GM18867 (cell line): ENCODE measurements around the gene MT1H.
"Not testable (repeated sequence)": the region's sequence is repeated elsewhere in the genome, so short reads cannot be mapped to it uniquely, and the experiment has no call there.

Source experiments
- ATAC-seq: cut with Tn5 transposase; IDR thresholded peaks from one replicate; pipeline ENCODE4 v1.9.1; 2021; ENCODE audit warnings: mild to moderate bottlenecking, moderate library complexity; ENCODE audit not compliant: unreplicated experiment

MT1H gene

DNA sequence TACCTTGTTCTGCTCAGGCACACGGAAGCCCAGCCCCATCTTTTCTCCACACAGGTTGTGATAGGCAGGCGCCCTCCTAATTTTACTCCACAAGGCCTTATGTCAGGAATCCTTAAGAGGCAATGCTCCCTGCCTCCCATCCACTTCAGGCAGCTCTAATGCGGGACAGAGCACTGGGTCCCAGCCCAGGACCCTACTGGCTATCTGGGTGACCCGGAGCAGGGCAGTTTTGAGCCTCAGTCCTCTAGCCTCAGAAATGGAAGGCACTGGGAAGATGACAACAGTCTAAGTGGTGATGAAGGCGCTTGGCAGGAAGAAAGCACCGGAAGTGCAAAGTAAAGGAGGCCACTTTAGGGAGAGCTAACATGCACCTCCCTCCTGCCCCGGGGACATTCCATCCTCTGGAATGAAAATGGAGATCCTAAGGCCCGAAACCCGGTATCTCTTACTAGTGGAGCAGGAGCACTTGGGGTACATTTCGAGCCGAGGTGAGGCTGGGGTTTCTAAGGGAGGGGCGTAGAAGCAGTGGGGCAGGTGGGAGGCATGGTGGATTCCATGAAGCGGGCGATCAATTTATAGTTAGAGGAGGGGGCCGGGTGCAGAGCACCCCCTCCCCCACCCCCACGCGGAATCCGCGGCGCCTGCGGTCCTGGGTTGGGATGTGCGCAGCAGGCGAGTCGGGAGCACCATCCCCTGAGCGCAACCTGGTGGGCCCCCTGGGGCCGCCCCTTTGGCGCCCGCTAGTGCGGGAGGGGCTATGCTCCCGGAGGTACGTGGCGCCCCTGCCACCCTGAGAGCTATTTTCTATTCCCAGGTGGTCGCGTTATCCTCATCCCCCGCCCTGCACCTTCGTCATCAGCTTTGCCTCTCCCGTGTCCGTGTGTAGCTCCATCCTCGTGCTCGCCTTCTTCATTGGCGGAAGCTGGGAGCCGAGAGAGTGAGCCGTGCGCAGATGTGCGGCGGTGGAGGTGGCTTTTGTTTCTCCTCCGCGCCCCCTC is 7.0 kb upstream of the MT1H start:
- ATAC-seq, result no peak

DNA sequence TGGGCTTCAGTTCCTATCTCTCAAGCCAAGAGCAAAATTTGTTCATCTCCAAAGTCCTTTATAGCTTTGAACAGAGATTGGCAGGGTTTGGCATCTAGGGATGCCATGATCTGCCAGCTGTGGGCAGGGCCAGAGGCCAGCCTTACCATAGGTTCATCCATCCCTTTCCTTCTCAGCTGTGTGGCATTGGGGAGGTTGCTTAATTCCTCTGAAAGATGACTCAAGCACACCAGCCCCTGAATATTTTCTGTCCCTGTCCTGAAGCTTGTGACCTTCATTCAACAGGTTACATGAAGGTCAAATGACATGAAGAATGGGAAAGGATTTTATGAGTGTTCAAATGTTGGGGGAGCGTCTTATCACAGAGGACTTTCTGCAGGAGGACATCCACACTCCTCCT is 5.1 kb upstream of the MT1H start:
- ATAC-seq, result no peak

DNA sequence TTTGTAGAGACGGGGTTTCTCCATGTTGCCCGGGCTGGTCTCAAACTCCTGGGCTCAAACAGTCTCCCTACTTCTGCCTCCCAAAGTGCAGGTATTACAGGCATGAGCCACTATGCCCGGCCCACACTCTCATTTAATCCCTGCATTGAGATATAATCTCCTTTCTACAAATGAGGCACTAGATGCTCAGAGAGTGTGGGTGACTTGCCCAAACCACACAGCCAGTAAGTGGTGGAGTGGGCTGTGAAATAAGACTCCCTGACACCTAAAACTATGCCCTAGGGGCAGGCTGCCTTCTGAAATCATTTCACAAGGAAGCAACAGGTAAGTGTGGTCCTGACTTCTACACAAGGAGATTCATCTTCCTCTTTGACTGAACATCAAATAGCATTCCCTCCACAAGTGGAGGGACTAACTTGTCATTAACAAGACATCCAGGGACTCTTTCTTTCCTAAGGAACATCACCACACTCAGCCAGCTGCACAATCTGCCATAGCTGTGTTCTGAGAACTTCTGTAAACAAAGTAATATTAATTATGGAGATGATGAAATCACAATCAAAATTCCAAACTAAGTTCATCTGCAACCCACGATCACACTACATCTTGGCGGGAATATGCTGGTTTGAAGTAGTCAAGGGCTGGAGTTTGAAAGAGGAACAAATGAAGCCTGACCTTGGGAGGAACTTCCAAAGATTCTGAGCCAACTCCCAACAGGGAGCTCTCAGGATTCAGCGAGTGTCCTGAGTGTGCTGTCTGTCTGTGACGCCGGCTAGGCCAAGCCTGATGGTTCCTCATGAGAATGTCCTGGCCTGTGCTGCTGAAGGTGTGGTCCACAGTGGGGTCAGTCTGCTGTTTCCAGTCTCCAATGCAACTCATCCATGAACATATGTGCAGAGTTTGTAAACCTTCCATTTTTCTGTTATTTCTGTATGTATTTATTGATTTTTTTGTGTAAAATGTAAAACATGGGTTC is 4.0 kb upstream of the MT1H start:
- ATAC-seq, result not testable (repeated sequence)

DNA sequence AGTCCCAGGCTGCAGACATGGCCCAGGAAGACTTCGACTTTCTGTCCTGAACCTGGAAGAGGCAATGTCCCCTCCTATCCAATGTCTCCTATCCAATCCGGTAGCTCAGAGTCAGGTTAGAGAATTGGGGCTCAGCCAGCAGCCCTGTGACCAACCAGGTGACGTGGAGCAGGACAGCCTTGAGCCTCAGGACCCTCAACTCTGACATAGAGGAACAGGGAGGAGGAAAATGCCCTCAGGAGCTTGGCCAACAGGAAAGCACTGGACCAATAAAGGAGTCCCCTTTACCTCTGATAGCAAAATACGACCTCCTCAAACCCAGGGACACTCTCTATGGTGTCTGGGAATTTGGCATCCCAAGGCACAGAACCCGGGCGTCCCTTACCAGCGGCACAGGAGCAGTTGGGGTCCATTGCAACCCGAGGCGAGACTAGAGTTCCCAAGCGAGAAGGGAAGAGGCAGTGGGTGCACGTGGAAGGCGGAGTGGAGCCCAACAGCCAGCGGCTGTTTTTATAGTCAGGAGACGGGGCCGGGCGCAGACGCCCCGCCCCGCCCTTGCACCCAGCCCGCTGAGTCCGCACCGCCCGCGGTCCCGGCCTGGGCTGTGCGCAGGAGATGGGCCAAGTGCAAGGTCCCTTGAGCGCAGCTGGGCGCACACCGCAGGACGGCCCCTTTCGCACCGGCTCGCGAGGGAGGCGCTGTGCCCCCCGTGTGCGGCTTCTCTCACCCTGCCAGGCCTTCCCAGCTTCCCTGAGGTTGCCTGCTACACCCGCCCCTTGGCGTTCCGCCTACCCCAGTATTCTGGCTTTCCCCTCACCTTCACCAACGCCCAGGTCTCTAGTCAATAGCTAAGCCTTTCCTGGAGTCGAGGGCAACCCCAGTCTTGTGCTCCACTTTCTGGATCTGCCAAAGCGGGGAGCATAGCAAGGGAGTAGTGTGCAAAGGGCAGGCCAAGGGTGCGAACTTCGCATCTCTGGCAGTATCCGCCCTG is 1.7 kb upstream of the MT1H start, which contains the start of gene MT1G:
Gene MT1G (minus strand): TSS at position 485 of the 991 bp plus-strand sequence. CDS start 72 bp downstream, at position 413.
- no peak for ATAC-seq

DNA sequence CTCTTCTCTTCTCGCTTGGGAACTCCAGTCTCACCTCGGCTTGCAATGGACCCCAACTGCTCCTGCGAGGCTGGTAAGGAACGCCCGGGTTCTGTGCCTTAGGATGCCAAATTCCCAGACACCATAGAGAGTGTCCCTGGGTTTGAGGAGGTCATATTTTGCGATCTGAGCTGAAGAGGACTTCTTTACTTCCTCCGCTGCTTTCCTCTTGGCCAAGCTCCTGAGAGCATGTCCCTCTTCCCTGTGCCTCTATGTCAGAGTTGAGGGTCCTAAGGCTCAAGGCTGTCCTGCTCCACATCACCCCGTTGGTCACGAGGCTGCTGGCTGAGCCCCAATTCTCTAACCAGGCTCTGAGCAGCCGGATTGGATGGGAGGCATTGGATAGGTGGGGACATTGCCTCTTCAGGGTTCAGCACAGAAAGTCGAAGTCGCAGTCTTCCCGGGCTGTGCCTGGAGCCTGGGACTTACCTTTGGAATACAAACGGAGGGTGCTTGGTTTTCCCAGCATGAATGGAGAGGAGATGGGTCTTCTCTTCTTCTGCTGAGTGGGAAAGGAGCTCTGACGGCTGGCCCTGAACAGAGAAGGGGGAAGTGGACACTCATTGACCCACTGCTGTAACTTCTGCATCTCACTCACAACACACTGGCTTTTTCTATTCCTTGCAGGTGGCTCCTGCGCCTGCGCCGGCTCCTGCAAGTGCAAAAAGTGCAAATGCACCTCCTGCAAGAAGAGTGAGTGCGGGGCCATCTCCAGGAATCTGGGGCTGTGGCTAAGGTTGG is 416 bp downstream of the MT1H start:
- ATAC-seq, result no peak

DNA sequence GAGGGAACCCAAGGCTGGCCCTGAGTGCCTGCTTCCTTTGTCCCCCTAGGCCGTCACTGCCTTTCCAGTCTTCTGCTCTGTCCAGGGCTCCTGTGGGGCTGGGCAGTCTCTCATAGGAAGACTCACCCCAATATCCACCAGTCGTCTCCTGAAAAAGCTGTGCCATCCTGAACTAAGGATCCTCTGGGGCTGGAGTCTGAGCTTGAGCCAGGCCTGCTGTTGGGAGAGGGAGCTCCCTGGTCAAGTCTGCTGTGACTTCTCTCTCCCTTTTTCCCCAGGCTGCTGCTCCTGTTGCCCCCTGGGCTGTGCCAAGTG is 963 bp downstream of the MT1H start:
- ATAC-seq, result no peak

DNA sequence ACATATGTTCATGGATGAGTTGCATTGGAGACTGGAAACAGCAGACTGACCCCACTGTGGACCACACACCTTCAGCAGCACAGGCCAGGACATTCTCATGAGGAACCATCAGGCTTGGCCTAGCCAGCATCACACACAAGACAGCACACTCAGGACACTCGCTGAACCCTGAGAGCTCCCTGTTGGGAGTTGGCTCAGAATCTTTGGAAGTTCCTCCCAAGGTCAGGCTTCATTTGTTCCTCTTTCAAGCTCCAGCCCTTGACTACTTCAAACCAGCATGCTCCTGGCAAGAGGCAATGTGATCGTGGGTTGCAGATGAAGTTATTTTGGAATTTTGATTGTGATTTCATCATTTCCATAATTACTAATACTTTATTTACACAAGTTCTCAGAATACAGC is 2.1 kb downstream of the MT1H start:
- ATAC-seq, result not testable (repeated sequence)

DNA sequence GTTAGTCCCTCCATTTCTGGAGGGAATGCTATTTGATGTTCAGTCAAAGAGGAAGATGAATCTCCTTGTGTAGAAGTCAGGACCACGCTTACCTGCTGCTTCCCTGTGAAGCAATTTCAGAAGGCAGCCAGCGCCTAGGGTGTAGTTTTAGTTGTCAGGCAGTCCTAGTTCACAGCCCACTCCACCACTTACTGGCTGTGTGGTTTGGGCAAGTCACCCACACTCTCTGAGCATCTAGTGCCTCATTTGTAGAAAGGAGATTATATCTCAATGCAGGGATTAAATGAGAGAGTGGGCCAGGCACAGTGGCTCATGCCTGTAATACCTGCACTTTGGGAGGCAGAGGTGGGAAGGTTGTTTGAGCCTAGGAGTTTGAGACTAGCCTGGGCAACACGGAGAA is 2.6 kb downstream of the MT1H start:
- not testable (repeated sequence) for ATAC-seq

DNA sequence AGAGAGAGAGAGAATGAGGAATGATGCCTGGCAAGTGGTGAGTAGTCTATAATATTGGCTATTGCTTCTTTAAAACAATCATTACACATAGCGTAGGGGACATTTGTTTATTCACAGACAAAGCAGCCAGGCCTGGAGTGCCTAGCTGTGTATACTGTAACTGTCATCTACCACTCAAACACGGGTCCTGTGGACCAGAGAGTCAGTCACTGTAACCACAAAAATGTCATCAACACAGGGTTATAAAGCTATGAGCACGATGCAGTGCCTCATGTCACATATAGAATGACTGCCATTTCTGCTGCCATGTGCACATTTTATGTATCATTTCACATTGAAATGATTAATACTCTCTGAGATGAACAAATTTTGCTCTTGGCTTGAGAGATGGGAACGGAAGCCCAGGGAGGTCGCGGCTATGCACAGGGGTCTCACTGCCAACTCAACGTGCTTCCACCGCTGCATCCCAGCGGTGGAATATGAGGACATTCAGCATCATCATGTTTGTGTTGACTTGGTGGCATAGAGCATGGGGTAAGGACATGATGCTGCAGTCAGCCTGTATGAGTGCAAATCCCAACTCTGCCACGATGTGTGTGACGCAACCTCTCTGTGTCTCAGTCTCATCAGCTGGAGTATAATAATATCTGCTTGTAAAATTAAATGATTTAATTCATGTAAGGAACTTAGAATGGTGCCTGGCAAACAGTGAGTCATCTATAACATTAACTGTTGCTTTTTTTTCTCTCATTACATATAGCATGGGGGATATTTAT is 3.3 kb downstream of the MT1H start:
- no peak for ATAC-seq

DNA sequence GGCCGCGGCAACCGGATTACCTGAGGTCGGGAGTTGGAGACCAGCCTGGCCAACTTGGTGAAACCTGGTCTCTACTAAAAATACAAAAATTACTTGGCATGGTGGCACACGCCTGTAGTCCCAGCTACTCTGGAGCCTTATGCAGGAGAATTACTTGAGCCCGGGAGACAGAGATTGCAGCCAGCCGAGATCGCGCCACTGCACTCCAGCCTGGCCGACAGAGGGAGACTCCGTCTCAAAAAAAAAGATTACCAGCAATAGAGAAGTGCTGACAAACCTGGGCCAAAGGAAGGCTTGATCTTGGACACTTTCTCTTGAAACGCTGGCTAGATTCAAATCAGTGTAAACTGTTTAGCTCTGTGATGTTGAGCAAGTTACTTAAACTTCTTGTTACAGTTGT is 4.3 kb downstream of the MT1H start:
- no peak for ATAC-seq

DNA sequence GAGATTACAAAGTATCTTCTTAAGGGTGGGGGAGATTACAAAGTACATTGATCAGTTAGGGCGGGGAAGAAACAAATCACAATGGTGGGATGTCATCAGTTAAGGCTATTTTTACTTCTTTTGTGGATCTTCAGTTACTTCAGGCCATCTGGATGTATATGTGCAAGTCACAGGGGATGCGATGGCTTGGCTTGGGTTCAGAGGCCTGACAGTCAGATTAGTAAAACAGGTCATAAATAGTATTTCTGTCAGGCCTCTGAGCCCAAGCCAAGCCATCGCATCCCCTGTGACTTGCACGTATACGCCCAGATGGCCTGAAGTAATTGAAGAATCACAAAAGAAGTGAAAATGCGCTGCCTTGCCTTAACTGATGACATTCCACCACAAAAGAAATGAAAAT is 5.0 kb downstream of the MT1H start:
- ATAC-seq, result not testable (repeated sequence)

DNA sequence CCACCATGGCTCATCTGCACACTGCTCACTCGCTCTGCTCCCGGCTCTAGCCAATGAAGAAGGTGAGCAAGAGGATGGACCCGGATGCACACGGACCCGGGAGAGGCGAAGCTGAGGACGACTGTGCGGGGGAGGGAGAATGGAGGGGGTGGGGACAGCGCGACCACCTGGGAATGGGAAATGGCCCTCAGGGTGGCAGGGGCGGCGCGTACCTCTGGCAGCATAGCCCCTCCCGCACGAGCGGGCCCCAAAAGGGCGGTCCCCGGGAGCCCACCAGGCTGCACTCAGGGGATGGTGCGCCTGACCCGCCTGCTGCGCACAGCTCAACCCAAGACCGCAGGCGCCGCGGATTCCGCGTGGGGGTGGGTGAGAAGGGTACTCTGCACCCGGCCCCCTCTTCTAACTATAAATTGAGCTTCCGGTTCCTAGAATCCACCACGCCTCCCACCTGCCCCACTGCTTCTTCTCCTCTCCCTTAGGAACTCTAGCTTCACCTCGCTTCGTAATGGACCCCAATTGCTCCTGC is 6.1 kb downstream of the MT1H start:
- no peak for ATAC-seq

DNA sequence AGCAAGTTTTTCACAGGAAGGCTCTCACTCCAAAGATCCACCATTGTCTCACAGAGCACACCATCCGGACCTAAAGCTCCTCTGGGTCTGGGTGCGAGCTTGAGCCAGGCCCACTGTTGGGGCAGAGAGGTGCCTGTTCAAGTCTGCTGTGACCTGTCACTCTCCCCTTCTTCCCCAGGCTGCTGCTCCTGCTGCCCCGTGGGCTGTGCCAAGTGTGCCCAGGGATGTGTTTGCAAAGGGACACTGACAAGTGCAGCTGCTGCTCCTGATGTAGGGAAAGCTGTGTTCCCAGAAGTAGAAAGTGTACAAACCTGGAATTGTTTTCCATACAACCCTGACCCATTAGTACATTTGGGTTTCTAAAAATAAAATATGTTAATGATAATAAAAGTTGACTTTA is 7.9 kb downstream of the MT1H start:
- no peak for ATAC-seq

DNA sequence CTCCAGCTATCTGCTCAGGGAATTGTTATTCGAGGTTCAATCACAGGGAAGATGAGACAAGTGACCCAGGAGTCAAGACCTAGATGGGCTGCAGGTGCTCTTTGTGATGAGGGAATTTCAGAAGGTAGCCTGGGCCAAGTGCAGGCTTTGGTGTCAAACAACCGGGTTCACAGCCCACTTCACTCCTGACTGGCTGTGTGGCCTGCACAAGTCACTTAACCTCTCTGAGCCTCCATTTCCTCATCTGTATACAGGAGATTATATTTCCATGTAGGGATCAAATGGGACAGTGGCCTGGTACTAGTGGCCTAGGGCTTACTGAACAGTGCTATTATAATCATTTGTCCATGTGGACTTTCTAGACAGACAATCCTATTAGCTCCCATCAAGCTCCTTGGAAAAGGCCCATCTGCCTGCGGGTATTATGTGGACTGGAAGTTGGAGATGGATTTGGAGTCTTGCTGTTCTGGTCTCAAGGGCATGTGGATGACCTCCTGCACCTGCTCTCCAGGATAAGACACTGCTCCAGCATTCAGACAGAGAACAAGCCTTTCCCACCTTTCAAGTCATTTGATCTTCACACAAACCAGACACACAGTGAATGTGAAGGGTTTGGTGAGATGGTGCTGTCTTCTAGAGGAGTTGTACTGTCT is 9.6 kb downstream of the MT1H start:
- ATAC-seq, result no peak

DNA sequence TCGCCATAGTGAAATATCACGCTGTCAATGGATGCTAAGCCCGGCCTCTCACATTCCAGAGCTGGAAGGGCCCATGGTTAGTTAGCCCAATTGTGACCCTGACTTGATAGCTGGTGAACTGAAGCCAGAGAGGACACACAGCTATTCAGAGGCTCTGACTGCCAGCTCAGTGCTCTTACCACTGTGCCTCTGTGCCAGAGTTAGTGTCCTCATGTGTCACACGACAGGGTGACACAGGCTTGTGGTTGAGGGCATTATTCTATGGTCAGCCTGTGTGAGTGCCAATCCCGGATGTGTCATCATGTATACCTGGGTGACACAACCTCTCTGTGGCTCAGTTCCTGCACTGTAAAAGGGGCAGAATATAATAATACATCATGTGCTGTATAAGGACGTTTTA is 10.2 kb downstream of the MT1H start:
- ATAC-seq, result no peak

DNA sequence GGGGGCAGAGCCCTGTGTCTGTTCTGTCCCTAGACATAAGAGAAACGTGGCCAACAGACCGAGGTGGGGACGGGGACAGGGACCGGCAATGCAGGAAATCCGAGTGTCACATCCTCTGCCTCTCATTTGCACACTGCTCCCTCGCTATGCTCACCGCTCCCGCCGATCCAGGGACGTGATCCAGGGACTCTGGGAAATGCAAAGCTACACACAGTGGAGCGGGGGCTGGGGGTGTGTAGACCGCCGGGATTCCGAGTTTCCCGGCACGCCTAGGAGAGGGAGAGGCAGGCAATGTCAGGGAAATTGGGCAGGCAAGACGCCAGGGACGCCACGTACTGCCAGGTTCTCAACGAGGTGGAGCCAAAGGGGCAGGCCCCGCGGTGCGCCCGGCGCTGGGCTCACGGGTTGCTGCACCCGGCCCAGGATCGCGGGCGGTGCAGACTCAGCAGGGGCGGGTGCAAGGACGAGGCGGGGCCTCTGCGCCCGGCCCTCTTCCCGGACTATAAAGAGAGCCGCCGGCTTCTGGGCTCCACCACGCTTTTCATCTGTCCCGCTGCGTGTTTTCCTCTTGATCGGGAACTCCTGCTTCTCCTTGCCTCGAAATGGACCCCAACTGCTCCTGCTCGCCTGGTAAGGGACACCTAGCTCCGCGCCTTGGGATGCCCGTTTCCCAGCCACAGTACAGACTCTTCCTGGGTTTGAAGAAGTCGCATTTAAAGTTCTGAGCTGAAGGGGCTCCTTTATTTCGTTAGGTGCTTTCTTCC is 12.5 kb downstream of the MT1H start, which contains the start of gene MT1X:
Gene MT1X (plus strand): TSS at position 532 of the 764 bp plus-strand sequence. CDS start 71 bp downstream, at position 603.
- ATAC-seq, result peak; percentile 99
